Central memory CD8-positive, alpha-beta T cell (primary cell): ENCODE results near the gene DMXL1.
A peak's percentile ranks its signal among the peaks of the same experiment; 100 is the strongest.
"Not testable (repeated sequence)": the region's sequence is repeated elsewhere in the genome, so short reads cannot be mapped to it uniquely, and the experiment has no call there.

ENCODE experiments used
- ATAC-seq: fragments of 150-1000 bp; cut with Tn5 transposase; replicated peaks from 2 replicates; pipeline ENCODE4 v1.10.0; 2022; ENCODE audit warnings: mild to moderate bottlenecking, moderate FRiP score, moderate number of reproducible peaks; ENCODE audit not compliant: poor library complexity, severe bottlenecking; ENCODE audit errors: extremely low read depth
- DNase-seq, 2 donors: peaks; one replicate each; pipeline ENCODE4 v3.0.0; 2021; ENCODE audit warnings: low spot score in 2 of 2
- H3K27ac Mint-ChIP-seq: one replicate; pipeline ENCODE4 v1.8.0; 2022; ENCODE audit warnings: low read depth, mild to moderate bottlenecking, moderate library complexity, mixed read lengths
- H3K27me3 Mint-ChIP-seq: one replicate; pipeline ENCODE4 v1.8.0; 2022; ENCODE audit warnings: mixed read lengths
- H3K36me3 Mint-ChIP-seq: one replicate; pipeline ENCODE4 v1.8.0; 2022; ENCODE audit warnings: mild to moderate bottlenecking, moderate library complexity, mixed read lengths; ENCODE audit not compliant: insufficient read depth
- H3K4me1 Mint-ChIP-seq: one replicate; pipeline ENCODE4 v1.8.0; 2022; ENCODE audit warnings: mixed read lengths
- H3K4me3 Mint-ChIP-seq: one replicate; pipeline ENCODE4 v1.8.0; 2022; ENCODE audit warnings: mild to moderate bottlenecking, moderate library complexity, mixed read lengths
- H3K9me3 Mint-ChIP-seq: one replicate; pipeline ENCODE4 v1.8.0; 2022; ENCODE audit warnings: mixed read lengths

The DMXL1 gene

GRCh38 chr5:119168401-119168800 lies 97.5 kb downstream of the DMXL1 start:
- no peak for DNase-seq
- Mint-ChIP-seq H3K27ac (no peak overlapping the region), H3K4me1 (peaks cover 5% of the 10 kb centered on the region)

GRCh38 chr5:119171686-119172085 lies 100.8 kb downstream of the DMXL1 start:
- ATAC-seq (no peak), DNase-seq (no peak)
- Mint-ChIP-seq H3K27ac (no peak overlapping the region), H3K9me3 (no peaks in the 10 kb centered on the region), H3K36me3 (peaks cover 11% of the 10 kb centered on the region), H3K27me3 (no peaks in the 10 kb centered on the region), H3K4me1 (peaks cover 11% of the 10 kb centered on the region), H3K4me3 (no peak overlapping the region)

More at GRCh38 chr5:119168401-119168800, 97.5 kb downstream of the DMXL1 start:
- H3K36me3 Mint-ChIP-seq = peaks cover 10% of the 10 kb centered on the region
- no peaks in the 10 kb centered on the region for H3K9me3 Mint-ChIP-seq
- H3K27me3 Mint-ChIP-seq = no peaks in the 10 kb centered on the region
- no peak for ATAC-seq
- H3K4me3 Mint-ChIP-seq = no peak overlapping the region

GRCh38 chr5:119174578-119175163 lies 103.8 kb downstream of the DMXL1 start:
- no peak overlapping the region for H3K27ac Mint-ChIP-seq

GRCh38 chr5:119176785-119177184 lies 105.9 kb downstream of the DMXL1 start:
- H3K36me3 Mint-ChIP-seq = peaks cover 16% of the 10 kb centered on the region
- no peaks in the 10 kb centered on the region for H3K27me3 Mint-ChIP-seq
- no peaks in the 10 kb centered on the region for H3K9me3 Mint-ChIP-seq
- H3K4me1 Mint-ChIP-seq = peaks cover 6% of the 10 kb centered on the region
- H3K4me3 Mint-ChIP-seq = no peak overlapping the region
- ATAC-seq (no peak), DNase-seq (no peak)
- H3K27ac Mint-ChIP-seq = no peak overlapping the region

More at GRCh38 chr5:119174578-119175163, 103.8 kb downstream of the DMXL1 start:
- Mint-ChIP-seq H3K4me3 (no peak overlapping the region), H3K4me1 (peaks cover 6% of the 10 kb centered on the region), H3K9me3 (no peaks in the 10 kb centered on the region), H3K36me3 (peaks cover 19% of the 10 kb centered on the region), H3K27me3 (no peaks in the 10 kb centered on the region)
- DNase-seq (no peak), ATAC-seq (no peak)

- Mint-ChIP-seq H3K27ac (no peak overlapping the region), H3K9me3 (no peaks in the 10 kb centered on the region), H3K27me3 (no peaks in the 10 kb centered on the region), H3K4me1 (peaks cover 6% of the 10 kb centered on the region), H3K36me3 (peaks cover 16% of the 10 kb centered on the region), H3K4me3 (no peak overlapping the region)
- DNase-seq = no peak
- no peak for ATAC-seq
Measured at GRCh38 chr5:119177226-119177625, 106.3 kb downstream of the DMXL1 start.

- H3K27ac Mint-ChIP-seq = no peak overlapping the region
- ATAC-seq = no peak
- no peak overlapping the region for H3K4me3 Mint-ChIP-seq
- H3K9me3 Mint-ChIP-seq = no peaks in the 10 kb centered on the region
- DNase-seq = no peak
- peaks cover 16% of the 10 kb centered on the region for H3K36me3 Mint-ChIP-seq
- H3K4me1 Mint-ChIP-seq = peaks cover 6% of the 10 kb centered on the region
- H3K27me3 Mint-ChIP-seq = no peaks in the 10 kb centered on the region
Measured at GRCh38 chr5:119178435-119178834, 107.5 kb downstream of the DMXL1 start.

GRCh38 chr5:119179857-119180641 lies 109.2 kb downstream of the DMXL1 start:
- Mint-ChIP-seq H3K4me3 (no peak overlapping the region), H3K4me1 (no peaks in the 10 kb centered on the region)
- DNase-seq = no peak

GRCh38 chr5:119185512-119185911 lies 114.6 kb downstream of the DMXL1 start:
- not testable (repeated sequence) for H3K4me3 Mint-ChIP-seq, ATAC-seq, H3K27me3 Mint-ChIP-seq, H3K36me3 Mint-ChIP-seq, H3K27ac Mint-ChIP-seq, DNase-seq, H3K9me3 Mint-ChIP-seq
- peaks cover 17% of the 10 kb centered on the region for H3K4me1 Mint-ChIP-seq

More at GRCh38 chr5:119179857-119180641, 109.2 kb downstream of the DMXL1 start:
- ATAC-seq = no peak
- Mint-ChIP-seq H3K27ac (no peak overlapping the region), H3K36me3 (peaks cover 17% of the 10 kb centered on the region), H3K27me3 (no peaks in the 10 kb centered on the region), H3K9me3 (no peaks in the 10 kb centered on the region)

GRCh38 chr5:119187776-119188529 lies 117.1 kb downstream of the DMXL1 start:
- no peaks in the 10 kb centered on the region for H3K27me3 Mint-ChIP-seq
- no peak for DNase-seq
- H3K4me1 Mint-ChIP-seq = peaks cover 17% of the 10 kb centered on the region
- no peaks in the 10 kb centered on the region for H3K9me3 Mint-ChIP-seq
- ATAC-seq = peak; percentile 67
- H3K36me3 Mint-ChIP-seq = peaks cover 3% of the 10 kb centered on the region
- peak overlapping the region; percentile 78 for H3K27ac Mint-ChIP-seq
- H3K4me3 Mint-ChIP-seq = peak overlapping the region; percentile 63

GRCh38 chr5:119190470-119191095 lies 119.7 kb downstream of the DMXL1 start:
- Mint-ChIP-seq H3K27me3 (no peaks in the 10 kb centered on the region), H3K9me3 (no peaks in the 10 kb centered on the region), H3K4me3 (no peak overlapping the region), H3K4me1 (peaks cover 17% of the 10 kb centered on the region), H3K36me3 (peaks cover 3% of the 10 kb centered on the region), H3K27ac (no peak overlapping the region)
- DNase-seq = no peak
- ATAC-seq = no peak

- H3K27ac Mint-ChIP-seq = no peak overlapping the region
- ATAC-seq (no peak), DNase-seq (no peak)
- H3K27me3 Mint-ChIP-seq = no peaks in the 10 kb centered on the region
- H3K36me3 Mint-ChIP-seq = peaks cover 7% of the 10 kb centered on the region
- H3K9me3 Mint-ChIP-seq = no peaks in the 10 kb centered on the region
- no peak overlapping the region for H3K4me3 Mint-ChIP-seq
- H3K4me1 Mint-ChIP-seq = peaks cover 9% of the 10 kb centered on the region
Measured at GRCh38 chr5:119191944-119192343, 121.1 kb downstream of the DMXL1 start.

- Mint-ChIP-seq H3K9me3 (peaks cover 7% of the 10 kb centered on the region), H3K4me3 (no peak overlapping the region), H3K27ac (no peak overlapping the region), H3K36me3 (peaks cover 38% of the 10 kb centered on the region), H3K27me3 (no peaks in the 10 kb centered on the region), H3K4me1 (peaks cover 17% of the 10 kb centered on the region)
- DNase-seq (no peak), ATAC-seq (no peak)
Measured at GRCh38 chr5:119200795-119201194, 129.9 kb downstream of the DMXL1 start.
